Kidney (tissue), 14 donors: ENCODE results near the gene NOL4L. TPM values are rescaled to one million over a fixed set of nuclear protein-coding genes. Genes with fewer than 3 reads are reported as not detected.

Experiments
- DNase-seq, 5 donors: peaks; one replicate each; pipeline ENCODE4 v3.0.0-alpha.2; 2013 to 2020
- FAIRE-seq: peaks from 2 replicates; lab custom pipeline; 2012; peaks lifted over from hg19 to GRCh38; lab: Jason Lieb, UNC
- H3K27ac ChIP-seq, 2 donors: one replicate each; pipeline ENCODE4 v1.7.0; 2013; ENCODE audit warnings: low read depth in 2 of 2, low read length in 2 of 2, inconsistent platforms in 1 of 2
- H3K27me3 ChIP-seq: one replicate; pipeline ENCODE4 v1.7.1; 2013; ENCODE audit warnings: low read length, inconsistent platforms; ENCODE audit not compliant: control insufficient read depth, insufficient read depth
- H3K36me3 ChIP-seq, 3 donors: one replicate each; pipeline versions ENCODE4 v1.7.0 to v1.7.1; 2013; ENCODE audit warnings: low read length in 3 of 3, control low read depth in 1 of 3, inconsistent platforms in 1 of 3; ENCODE audit not compliant: insufficient read depth in 3 of 3, control insufficient read depth in 2 of 3
- H3K4me1 ChIP-seq, 3 donors: one replicate each; pipeline versions ENCODE4 v1.7.0 to v1.7.1; 2013; ENCODE audit warnings: low read length in 3 of 3, inconsistent platforms in 1 of 3, low read depth in 1 of 3; ENCODE audit not compliant: control insufficient read depth in 2 of 3, insufficient read depth in 2 of 3
- H3K4me3 ChIP-seq, 3 donors: one replicate each; pipeline versions ENCODE4 v1.7.0 to v1.8.1; 2013; ENCODE audit warnings: low read length in 3 of 3, control low read depth in 1 of 3, inconsistent platforms in 1 of 3
- H3K9ac ChIP-seq, 3 donors: one replicate each; pipeline versions ENCODE4 v1.7.0 to v1.7.1; 2013; ENCODE audit warnings: low read length in 3 of 3, control low read depth in 1 of 3, inconsistent platforms in 1 of 3
- H3K9me3 ChIP-seq, 3 donors: one replicate each; pipeline versions ENCODE4 v1.7.0 to v1.7.1; 2013; ENCODE audit warnings: low read length in 3 of 3, control low read depth in 1 of 3, inconsistent platforms in 1 of 3; ENCODE audit not compliant: control insufficient read depth in 2 of 3, insufficient read depth in 1 of 3
- CTCF ChIP-seq: IDR thresholded peaks from 3 replicates; pipeline ENCODE4 v1.5.1; 2012; ENCODE audit warnings: mild to moderate bottlenecking, moderate library complexity, borderline replicate concordance; ENCODE audit not compliant: insufficient read depth; ENCODE audit errors: extremely low read depth
- intact Hi-C: fragments of 100-400 bp; cut with DNase I; formaldehyde crosslinking; loops from one replicate; pipeline ENCODE4 v1.11.1; 2022
- polyA plus RNA-seq: library from polyadenylated mRNA; stranded (reverse); fragments of 350-450 nt; fragmentation: Illumina TruSeq; extraction: RNeasy Lipid Tissue Mini Kit (QIAGEN cat#74804); gene quantifications from one replicate; pipeline ENCODE4 v1.2.3, GENCODE V29; 2014; ENCODE audit warnings: low read depth, low replicate concordance; ENCODE audit not compliant: insufficient read depth
- total RNA-seq: library from RNA; stranded (reverse); fragmentation: NEBNext Ultra II Directional; extraction: Animal tissue kit (Norgen Biotek cat#: 25700); gene quantifications from one replicate; pipeline ENCODE4 v1.2.1, GENCODE V29; 2021
- donor health status: control.
- donor health status: control.
- donor health status: control.
- donor health status: control.
- donor health status: control.
- donor health status: DM: yes; HTN: yes; CAD: no.
- donor health status: Normal renal cell carcinoma (clear cell type).

NOL4L gene
- total and polyA plus RNA-seq, 2 donors from 2014 or later, result 14.1 to 19.4 TPM

- FAIRE-seq, result no peak
- H3K9ac ChIP-seq, result no peak overlapping the region
These were observed 106.6 kb downstream of the NOL4L start for GRCh38 chr20:32478576-32478975.

GRCh38 chr20:32477594-32478512 is 107.3 kb downstream of the NOL4L start:
- DNase-seq, result peak in 3 of 5 donors; percentile 7 to 61 (median 47)
- FAIRE-seq, result no peak
- no peaks in the 10 kb centered on the region for H3K27me3 ChIP-seq
- H3K36me3 ChIP-seq, result no peaks in the 10 kb centered on the region
- H3K27ac ChIP-seq, result peak overlapping the region; percentile 32 to 92
- H3K4me3 ChIP-seq, result no peak overlapping the region
- H3K4me1 ChIP-seq, result peaks cover 18 to 81% (median 76%) of the 10 kb centered on the region in 3 donors
- no peaks in the 10 kb centered on the region for H3K9me3 ChIP-seq
- no peak for TF ChIP-seq CTCF
- H3K9ac ChIP-seq, result peak overlapping the region in 1 of 3 donors; percentile 44
- intact Hi-C loops, result no loop called here

More at GRCh38 chr20:32478576-32478975, 106.6 kb downstream of the NOL4L start:
- DNase-seq, result peak in 2 of 5 donors; percentile 40 to 43
- H3K4me1 ChIP-seq, result peaks cover 18 to 74% (median 71%) of the 10 kb centered on the region in 3 donors
- H3K4me3 ChIP-seq, result no peak overlapping the region
- no peaks in the 10 kb centered on the region for H3K27me3 ChIP-seq
- no peak overlapping the region for H3K27ac ChIP-seq
- intact Hi-C loops, result no loop called here
- no peaks in the 10 kb centered on the region for H3K36me3 ChIP-seq
- H3K9me3 ChIP-seq, result no peaks in the 10 kb centered on the region
- no peak for TF ChIP-seq CTCF

- peak overlapping the region in 1 of 3 donors; percentile 48 for H3K4me3 ChIP-seq
These were observed 108.2 kb downstream of the NOL4L start for GRCh38 chr20:32476684-32477593.

More at GRCh38 chr20:32476684-32477593, 108.2 kb downstream of the NOL4L start:
- peak overlapping the region; percentile 92 to 93 for H3K27ac ChIP-seq
- H3K4me1 ChIP-seq, result peaks cover 18 to 89% (median 82%) of the 10 kb centered on the region in 3 donors
- peak overlapping the region in 1 of 3 donors; percentile 48 for H3K9ac ChIP-seq
- DNase-seq (peak in 2 of 5 donors; percentile 40 to 56), FAIRE-seq (no peak)
- TF ChIP-seq CTCF, result no peak
- intact Hi-C loops, result no loop called here
- no peaks in the 10 kb centered on the region for H3K27me3 ChIP-seq
- H3K36me3 ChIP-seq, result peaks cover 0 to 4% (median under 1%) of the 10 kb centered on the region in 3 donors
- no peaks in the 10 kb centered on the region for H3K9me3 ChIP-seq
